ENCODE measurements around the gene TBKBP1. TPM values are rescaled to one million over a fixed set of nuclear protein-coding genes. Genes with fewer than 3 reads are reported as not detected.

The TBKBP1 gene
- total RNA-seq, 4 donors from 2014 or later: 2.4 to 14.7 (median 5.0) TPM

- TF ChIP-seq, protein P1, sequence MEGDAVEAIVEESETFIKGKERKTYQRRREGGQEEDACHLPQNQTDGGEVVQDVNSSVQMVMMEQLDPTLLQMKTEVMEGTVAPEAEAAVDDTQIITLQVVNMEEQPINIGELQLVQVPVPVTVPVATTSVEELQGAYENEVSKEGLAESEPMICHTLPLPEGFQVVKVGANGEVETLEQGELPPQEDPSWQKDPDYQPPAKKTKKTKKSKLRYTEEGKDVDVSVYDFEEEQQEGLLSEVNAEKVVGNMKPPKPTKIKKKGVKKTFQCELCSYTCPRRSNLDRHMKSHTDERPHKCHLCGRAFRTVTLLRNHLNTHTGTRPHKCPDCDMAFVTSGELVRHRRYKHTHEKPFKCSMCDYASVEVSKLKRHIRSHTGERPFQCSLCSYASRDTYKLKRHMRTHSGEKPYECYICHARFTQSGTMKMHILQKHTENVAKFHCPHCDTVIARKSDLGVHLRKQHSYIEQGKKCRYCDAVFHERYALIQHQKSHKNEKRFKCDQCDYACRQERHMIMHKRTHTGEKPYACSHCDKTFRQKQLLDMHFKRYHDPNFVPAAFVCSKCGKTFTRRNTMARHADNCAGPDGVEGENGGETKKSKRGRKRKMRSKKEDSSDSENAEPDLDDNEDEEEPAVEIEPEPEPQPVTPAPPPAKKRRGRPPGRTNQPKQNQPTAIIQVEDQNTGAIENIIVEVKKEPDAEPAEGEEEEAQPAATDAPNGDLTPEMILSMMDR (IDR thresholded peaks at IDR 0.05; ENCODE audit: low read depth): no peak
Observed at GRCh38 chr17:47665655-47666054, 28.3 kb upstream of the TBKBP1 start.

GRCh38 chr17:47669081-47669480 is 24.9 kb upstream of the TBKBP1 start:
- TF ChIP-seq, protein P1 (IDR thresholded peaks at IDR 0.05; ENCODE audit: low read depth): no peak

DNA sequence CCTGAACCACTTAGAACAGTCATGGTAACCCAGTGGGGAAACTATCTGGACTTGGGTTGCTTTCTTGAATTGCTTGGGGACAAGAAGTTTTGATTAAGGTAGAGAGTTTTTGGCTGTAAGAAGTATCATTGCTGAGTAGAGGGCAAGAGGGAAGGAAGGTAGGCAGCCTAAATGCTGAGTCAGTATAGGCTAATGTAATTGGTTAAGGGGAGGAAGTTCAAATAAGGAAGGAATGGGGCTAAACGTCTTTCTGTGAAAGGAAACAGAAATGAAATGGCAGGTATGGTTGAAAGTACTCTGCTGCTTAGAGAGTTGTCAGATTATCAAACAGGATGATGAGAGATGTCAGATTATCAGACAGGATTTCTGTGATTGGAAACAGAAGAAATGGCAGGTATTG is 23.9 kb upstream of the TBKBP1 start:
- TF ChIP-seq, protein P1 (IDR thresholded peaks at IDR 0.05; ENCODE audit: low read depth): no peak

GRCh38 chr17:47674499-47674898 is 19.5 kb upstream of the TBKBP1 start:
- TF ChIP-seq, protein P1 (IDR thresholded peaks at IDR 0.05; ENCODE audit: low read depth): no peak

DNA sequence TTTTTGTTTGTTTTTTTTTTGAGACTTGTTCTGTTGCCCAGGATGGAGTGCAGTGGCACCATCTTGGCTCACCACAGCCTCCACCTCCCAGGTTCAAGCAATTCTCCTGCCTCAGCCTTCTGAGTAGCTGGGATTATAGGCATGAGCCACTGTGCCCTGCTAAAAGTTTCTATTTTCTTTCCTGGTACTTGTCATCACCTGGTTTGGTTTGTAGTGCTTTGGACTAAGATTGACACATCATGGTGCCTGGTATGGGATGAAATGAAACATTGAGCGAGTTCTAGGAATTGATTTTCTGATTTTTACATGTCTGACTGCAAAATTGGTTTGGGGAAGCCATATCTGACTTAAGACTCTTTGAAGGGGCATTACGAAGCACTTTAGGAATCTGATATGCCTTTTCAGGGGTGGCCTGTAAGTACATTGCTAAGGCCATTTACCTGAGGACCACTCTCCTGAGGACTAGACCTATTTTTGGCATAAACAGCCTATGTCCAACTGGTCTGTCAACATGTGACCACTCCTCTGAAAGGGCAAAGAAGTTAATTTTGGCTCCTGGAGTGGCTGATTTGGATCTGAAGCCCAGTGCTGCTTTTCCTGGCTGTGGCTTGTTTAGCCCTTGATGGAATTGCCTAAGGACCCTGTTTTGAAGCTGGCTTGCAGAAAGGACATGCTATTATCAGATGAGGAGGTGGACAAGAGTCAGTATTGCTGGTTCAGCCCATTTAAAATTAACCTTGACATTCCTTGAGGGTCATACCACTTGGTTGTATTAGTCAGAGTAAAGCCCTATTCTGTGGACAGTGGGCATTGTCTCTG is 18.4 kb upstream of the TBKBP1 start:
- TF ChIP-seq, protein P1 (IDR thresholded peaks at IDR 0.05; ENCODE audit: low read depth): no peak

DNA sequence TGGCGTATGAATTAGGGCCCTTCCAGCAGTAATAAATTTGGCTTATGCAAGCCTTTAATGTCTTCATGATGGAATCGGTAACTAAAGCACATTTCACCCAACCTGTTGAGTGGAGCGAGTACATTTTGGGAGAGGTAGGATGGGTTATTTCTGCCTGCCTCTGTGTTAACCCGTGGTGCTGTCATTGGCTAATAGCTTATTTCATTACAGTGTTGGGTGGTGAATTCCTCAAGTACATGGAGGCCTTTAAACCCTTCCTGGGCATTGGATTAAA is 17.8 kb upstream of the TBKBP1 start:
- TF ChIP-seq, protein P1 (IDR thresholded peaks at IDR 0.05; ENCODE audit: low read depth): no peak

GRCh38 chr17:47676510-47677165 is 17.3 kb upstream of the TBKBP1 start:
- TF ChIP-seq, protein P1 (IDR thresholded peaks at IDR 0.05; ENCODE audit: low read depth): no peak

Measured in subcutaneous adipose tissue (tissue), 4 donors.